HG02678 (cell line): Measurements from ENCODE around the gene CCDC148.
A peak's percentile ranks its signal among the peaks of the same experiment; 100 is the strongest.
"Not testable (repeated sequence)": the region's sequence is repeated elsewhere in the genome, so short reads cannot be mapped to it uniquely, and the experiment has no call there.

Source experiments
- ATAC-seq: cut with Tn5 transposase; IDR thresholded peaks from one replicate; pipeline ENCODE4 v1.9.1; 2021; ENCODE audit warnings: mild to moderate bottlenecking, moderate library complexity; ENCODE audit not compliant: unreplicated experiment

The CCDC148 gene

GRCh38 chr2:158378926-158379325 lies 77.6 kb downstream of the CCDC148 start:
- ATAC-seq: no peak

GRCh38 chr2:158366342-158366741 lies 90.2 kb downstream of the CCDC148 start:
- ATAC-seq: no peak

DNA sequence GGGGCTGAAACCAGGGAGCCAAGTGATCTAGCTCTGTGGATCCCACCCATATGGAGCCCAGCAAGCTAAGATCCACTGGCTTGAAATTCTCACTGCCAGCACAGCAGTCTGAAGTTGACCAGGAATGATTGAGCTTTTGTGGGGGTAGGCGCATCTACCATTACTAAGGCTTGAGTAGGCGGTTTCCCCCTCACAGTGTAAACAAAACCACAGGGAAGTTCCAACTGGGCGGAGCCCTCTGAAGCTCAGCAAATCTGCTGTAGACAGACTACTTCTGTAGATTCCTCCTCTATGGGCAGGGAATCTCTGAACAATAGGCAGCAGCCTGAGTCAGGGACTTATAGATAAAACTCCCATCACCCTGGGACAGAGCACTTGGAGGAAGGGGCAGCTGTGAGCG lies 96.7 kb downstream of the CCDC148 start:
- peak; percentile 48 for ATAC-seq

DNA sequence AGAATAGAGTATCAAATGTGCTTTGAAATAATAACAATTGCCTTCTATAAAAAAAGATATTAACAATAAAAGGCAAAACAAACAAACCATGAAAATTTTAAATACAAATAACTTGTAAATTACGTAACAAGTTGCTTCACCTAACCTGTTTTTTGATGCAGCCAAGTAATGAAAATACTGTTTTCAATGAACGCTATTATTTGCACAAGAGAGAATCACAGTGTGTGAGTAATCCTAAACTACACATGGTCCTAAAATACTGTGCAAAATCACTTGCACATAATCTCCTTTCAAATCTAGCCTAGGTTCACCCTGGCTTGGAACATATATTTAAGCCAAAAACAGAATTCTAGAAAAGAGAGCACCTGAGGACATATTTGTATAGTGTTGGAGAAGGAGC lies 98.9 kb downstream of the CCDC148 start:
- ATAC-seq: no peak

- no peak for ATAC-seq
Measured at GRCh38 chr2:158357122-158357521, 99.4 kb downstream of the CCDC148 start.

DNA sequence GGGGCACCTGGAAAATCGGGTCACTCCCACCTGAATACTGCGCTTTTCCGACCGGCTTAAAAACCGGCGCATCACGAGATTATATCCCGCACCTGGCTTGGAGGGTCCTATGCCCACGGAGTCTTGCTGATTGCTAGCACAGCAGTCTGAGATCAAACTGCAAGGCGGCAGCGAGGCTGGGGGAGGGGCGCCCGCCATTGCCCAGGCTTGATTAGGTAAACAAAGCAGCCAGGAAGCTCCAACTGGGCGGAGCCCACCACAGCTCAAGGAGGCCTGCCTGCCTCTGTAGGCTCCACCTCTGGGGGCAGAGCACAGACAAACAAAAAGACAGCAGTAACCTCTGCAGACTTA lies 105.1 kb downstream of the CCDC148 start:
- not testable (repeated sequence) for ATAC-seq

GRCh38 chr2:158350751-158351465 lies 105.6 kb downstream of the CCDC148 start:
- not testable (repeated sequence) for ATAC-seq

- no peak for ATAC-seq
Measured at GRCh38 chr2:158346032-158346431, 110.5 kb downstream of the CCDC148 start.

DNA sequence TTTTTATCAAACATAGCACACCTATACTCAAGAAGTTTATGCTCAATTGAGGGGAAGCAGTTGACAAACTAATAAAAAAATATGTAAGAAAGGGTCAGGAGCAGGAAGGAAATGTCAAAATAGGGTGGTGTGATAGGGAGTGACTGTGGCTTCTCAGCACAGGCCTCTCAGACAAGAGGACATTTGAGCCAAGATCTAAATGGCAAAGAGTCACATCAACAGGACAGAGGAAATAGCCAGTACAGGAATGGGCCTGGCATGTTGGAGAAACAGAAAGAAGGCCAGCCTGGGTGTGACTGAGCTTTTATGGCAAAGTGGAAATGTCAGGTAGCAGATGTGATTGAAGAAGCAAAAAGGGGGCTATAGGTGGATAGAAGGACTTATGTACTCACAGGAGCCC lies 117.0 kb downstream of the CCDC148 start:
- no peak for ATAC-seq

DNA sequence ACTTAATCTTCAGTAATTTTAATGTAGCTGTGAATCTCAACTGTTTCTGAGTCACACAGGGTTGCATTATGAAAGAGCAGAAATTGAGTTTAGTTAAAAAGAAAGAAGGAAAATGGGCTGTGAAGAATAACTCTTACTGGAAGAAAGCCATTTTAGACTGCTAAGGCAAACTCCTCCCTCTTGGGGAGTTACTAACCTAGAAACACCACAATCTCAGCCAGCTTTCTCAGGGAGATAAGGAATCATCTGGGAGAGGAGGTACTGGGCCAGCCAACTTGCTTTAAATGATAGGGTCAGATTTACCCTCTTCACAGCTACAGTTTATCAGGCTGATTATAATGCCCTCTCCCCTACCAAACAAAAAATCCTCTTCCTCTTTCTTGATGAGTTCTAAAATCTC lies 119.5 kb downstream of the CCDC148 start:
- no peak for ATAC-seq

DNA sequence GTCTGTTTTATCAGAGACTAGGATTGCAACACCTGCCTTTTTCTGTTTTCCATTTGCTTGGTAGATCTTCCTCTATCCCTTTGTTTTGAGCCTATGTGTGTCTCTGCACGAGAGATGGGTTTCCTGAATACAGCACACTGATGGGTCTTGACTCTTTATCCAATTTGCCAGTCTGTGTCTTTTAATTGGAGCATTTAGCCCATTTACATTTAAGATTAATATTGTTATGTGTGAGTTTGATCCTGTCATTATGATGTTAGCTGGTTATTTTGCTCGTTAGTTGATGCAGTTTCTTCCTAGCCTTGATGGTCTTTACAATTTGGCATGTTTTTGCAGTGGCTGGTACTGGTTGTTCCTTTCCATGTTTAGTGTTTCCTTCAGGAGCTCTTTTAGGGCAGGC lies 124.8 kb downstream of the CCDC148 start:
- not testable (repeated sequence) for ATAC-seq

DNA sequence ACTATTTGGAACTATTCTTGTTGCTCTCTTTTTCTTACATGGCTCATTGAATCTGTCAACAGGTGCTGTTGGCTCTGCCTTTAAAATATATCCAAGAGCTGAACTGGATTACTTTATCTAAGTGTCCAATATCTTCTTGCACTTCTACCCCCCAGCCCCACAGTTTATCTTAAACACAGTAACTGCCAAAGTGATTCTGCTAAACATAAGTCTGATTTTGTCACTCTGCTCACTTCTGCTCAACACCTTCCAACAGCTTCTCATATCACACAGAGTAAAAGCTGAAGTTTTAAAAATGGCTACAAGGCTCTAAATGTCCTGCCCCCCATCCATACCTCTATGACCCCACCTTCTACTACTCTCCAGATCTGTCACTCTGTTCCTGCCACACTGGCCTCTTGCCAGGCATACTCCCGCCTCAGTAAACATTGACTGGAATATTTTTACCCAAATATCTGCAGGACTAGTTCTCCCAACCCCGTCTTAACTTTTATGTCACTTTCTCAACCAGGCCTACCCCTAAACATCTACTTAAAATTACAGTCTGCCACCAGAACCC lies 130.7 kb downstream of the CCDC148 start:
- ATAC-seq: no peak

DNA sequence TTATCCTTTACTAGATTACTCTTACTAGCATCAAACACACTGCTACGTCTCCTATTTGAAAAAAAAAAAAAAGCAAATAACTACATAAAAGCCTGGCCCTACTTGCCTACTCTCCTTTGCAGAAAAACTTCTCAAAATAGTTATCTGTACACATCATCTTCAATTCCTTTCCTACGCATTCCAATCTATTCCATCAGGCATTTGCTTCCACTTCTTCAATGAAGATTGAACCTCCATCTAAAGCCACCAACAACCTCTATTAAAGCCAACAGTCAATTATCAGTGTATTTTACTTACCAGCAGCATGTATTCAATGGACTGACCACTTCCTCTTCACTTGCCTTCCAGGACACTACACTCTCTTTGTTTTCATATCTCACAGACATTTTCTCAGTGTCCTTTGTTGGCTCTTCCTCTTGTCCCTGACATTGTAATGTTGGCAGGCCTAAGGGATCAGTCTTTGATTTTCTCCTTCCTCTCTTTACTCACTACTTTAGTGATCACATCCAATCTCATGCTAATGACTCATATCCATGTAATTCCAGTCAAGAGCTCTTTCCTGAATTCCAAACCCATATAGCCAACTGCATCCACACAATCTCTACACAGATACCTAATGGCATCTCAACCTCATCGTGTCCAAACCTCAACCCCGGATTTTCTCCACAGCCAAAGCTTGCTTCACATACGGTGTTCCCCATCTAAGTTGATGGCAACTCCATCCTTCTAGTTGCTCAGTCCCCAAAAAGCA lies 131.3 kb downstream of the CCDC148 start:
- no peak for ATAC-seq

DNA sequence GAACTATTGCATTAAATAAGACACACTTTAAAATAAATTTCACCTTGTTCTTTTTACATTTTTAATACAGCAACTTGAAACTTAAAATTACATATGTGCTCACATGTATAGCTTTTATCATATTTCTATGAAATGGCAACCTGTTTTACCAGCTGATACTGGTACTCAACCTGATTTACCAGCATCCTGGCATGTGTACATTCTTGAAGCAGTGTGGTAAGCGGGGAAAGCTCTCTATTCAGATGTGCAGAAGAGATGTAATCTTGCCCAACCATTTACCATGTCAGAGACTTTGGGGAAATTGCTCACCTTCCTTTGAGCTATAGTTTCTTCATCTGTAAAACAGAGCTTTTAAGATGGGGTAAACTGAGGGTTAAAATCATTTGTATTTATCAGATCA lies 133.2 kb downstream of the CCDC148 start:
- ATAC-seq: no peak

- ATAC-seq: no peak
Measured at GRCh38 chr2:158321264-158321663, 135.3 kb downstream of the CCDC148 start.

- ATAC-seq: no peak
Measured at GRCh38 chr2:158319269-158319668, 137.3 kb downstream of the CCDC148 start.

- ATAC-seq: no peak
Measured at GRCh38 chr2:158317642-158318041, 138.9 kb downstream of the CCDC148 start.

GRCh38 chr2:158315803-158316414 lies 140.6 kb downstream of the CCDC148 start:
- no peak for ATAC-seq

- no peak for ATAC-seq
Measured at GRCh38 chr2:158315000-158315399, 141.6 kb downstream of the CCDC148 start.

DNA sequence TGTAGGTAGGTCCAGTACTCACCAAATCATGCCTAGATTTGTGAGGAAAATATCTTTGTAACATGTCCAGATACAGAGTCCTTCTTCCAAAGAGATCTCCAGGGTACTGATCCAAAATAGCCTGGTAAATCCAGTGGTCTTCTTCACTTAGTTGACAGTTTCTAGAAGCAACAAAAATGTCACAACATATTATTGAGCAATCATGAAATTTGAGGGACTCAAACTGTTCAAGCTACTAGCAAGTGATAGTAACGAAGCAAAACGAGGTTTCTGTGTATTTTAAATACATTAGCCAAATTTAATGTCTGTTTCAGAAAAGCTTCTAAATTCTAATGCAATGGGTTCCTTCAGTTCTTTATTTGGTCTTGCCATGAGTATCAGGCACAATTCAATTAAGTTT lies 142.8 kb downstream of the CCDC148 start:
- ATAC-seq: no peak

GRCh38 chr2:158312981-158313380 lies 143.6 kb downstream of the CCDC148 start:
- no peak for ATAC-seq

DNA sequence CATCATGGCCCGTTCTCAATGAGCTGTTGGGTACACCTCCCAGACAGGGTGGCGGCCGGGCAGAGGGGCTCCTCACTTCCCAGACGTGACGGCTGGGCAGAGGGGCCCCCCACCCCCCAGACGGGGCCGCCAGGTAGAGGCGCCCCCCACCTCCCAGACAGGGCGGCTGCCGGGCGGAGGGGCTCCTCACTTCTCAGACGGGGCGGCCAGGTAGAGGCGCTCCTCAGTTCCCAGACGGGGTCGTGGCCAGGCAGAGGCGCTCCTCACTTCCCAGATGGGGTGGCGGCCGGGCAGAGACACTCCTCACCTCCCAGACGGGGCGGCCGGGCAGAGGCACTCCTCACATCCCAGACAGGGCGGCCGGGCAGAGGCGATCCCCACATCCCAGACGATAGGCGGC lies 146.1 kb downstream of the CCDC148 start:
- ATAC-seq: not testable (repeated sequence)
